IMR-90 (cell line): ENCODE results near the gene TECPR2. TPM values are rescaled to one million over a fixed set of nuclear protein-coding genes. Genes with fewer than 3 reads are reported as not detected.

Experiments used
- ATAC-seq: fragments of 200-7000 bp; cut with Tn5 transposase; 2 replicates; pipeline ENCODE4 v1.9.1; 2020; ENCODE audit warnings: low read depth, mild to moderate bottlenecking, moderate library complexity
- BruUV-seq: library from RNA; stranded (reverse); fragments of 400-500 nt; replicated peaks from 2 replicates; lab custom pipeline; 2021; lab: Mats Ljungman, UMichigan
- CTCF ChIA-PET: fragments of 300-600 bp; formaldehyde crosslinking; extraction: SDS; loops from one replicate; lab custom pipeline; 2021; ENCODE audit warnings: antibody characterized with exemption; lab: Yijun Ruan, JAX
- POLR2A ChIA-PET: fragments of 300-600 bp; sonication (Branson Sonifier 250); formaldehyde crosslinking; loops from one replicate; lab custom pipeline; 2022; ENCODE audit warnings: antibody characterized with exemption; ENCODE audit not compliant: unreplicated experiment; lab: Charles Lee
- DNase-seq: peaks from one replicate; pipeline ENCODE4 v3.0.0; 2013
- H2AFZ ChIP-seq: replicated peaks from 2 replicates; pipeline ENCODE3; 2013; ENCODE audit warnings: low read length, mild to moderate bottlenecking; ENCODE audit not compliant: poor library complexity
- H2AK5ac ChIP-seq: 2 replicates; pipeline ENCODE4 v1.6.1; 2013; ENCODE audit warnings: low read depth, low read length, inconsistent platforms
- H2AK9ac ChIP-seq: replicated peaks from 2 replicates; pipeline ENCODE3; 2013; ENCODE audit warnings: mild to moderate bottlenecking, low read depth, low read length, moderate library complexity; ENCODE audit not compliant: poor library complexity
- H2BK120ac ChIP-seq: 2 replicates; pipeline ENCODE4 v1.6.1; 2013; ENCODE audit warnings: low read depth, low read length, inconsistent platforms
- H2BK15ac ChIP-seq: 3 replicates; pipeline ENCODE4 v1.6.1; 2013; ENCODE audit warnings: low read depth, low read length, inconsistent platforms
- H2BK20ac ChIP-seq: 2 replicates; pipeline ENCODE4 v1.6.1; 2013; ENCODE audit warnings: low read depth, mild to moderate bottlenecking, inconsistent platforms, low read length, moderate library complexity
- H2BK5ac ChIP-seq: 2 replicates; pipeline ENCODE4 v1.6.1; 2013; ENCODE audit warnings: mild to moderate bottlenecking, low read depth, low read length, inconsistent platforms; ENCODE audit not compliant: poor library complexity, severe bottlenecking
- H3K14ac ChIP-seq: replicated peaks from 2 replicates; pipeline ENCODE4 v1.6.1; 2013; ENCODE audit warnings: low read depth, low read length, inconsistent platforms
- H3K18ac ChIP-seq: 2 replicates; pipeline ENCODE4 v1.6.1; 2013; ENCODE audit warnings: low read depth, low read length, control low read depth
- H3K23ac ChIP-seq: 2 replicates; pipeline ENCODE4 v1.6.1; 2013; ENCODE audit warnings: low read depth, low read length, inconsistent platforms
- H3K27ac ChIP-seq: 2 replicates; pipeline ENCODE4 v1.5.1; 2013; ENCODE audit warnings: mild to moderate bottlenecking, control low read depth, low read length; ENCODE audit not compliant: insufficient read depth
- H3K27me3 ChIP-seq: 2 replicates; pipeline ENCODE4 v1.6.1; 2013; ENCODE audit warnings: low read length; ENCODE audit not compliant: control insufficient read depth, insufficient read depth
- H3K36me3 ChIP-seq: 2 replicates; pipeline ENCODE4 v1.6.1; 2013; ENCODE audit warnings: low read length, mixed read lengths; ENCODE audit not compliant: control insufficient read depth, insufficient read depth
- H3K4ac ChIP-seq: 2 replicates; pipeline ENCODE4 v1.6.1; 2013; ENCODE audit warnings: low read depth, low read length, inconsistent platforms
- H3K4me1 ChIP-seq: 2 replicates; pipeline ENCODE4 v1.6.1; 2013; ENCODE audit warnings: low read length, mixed read lengths; ENCODE audit not compliant: control insufficient read depth, insufficient read depth
- H3K4me2 ChIP-seq: 2 replicates; pipeline ENCODE4 v1.6.1; 2013; ENCODE audit warnings: low read depth, mild to moderate bottlenecking, control low read depth, low read length, moderate library complexity
- H3K4me3 ChIP-seq: 2 replicates; pipeline ENCODE4 v1.5.1; 2013; ENCODE audit warnings: low read depth, mild to moderate bottlenecking, control low read depth, low read length, moderate library complexity; ENCODE audit not compliant: insufficient read depth
- H3K56ac ChIP-seq: 2 replicates; pipeline ENCODE4 v1.6.1; 2013; ENCODE audit warnings: low read length, inconsistent platforms; ENCODE audit not compliant: insufficient read depth; ENCODE audit errors: extremely low read depth
- H3K79me1 ChIP-seq, 2 experiments: 2 replicates each; pipeline ENCODE4 v1.6.1; 2013; ENCODE audit warnings: low read length in 2 of 2, inconsistent platforms in 1 of 2, low read depth in 1 of 2
- H3K9ac ChIP-seq: 2 replicates; pipeline ENCODE4 v1.6.1; 2013; ENCODE audit warnings: low read depth, low read length, control low read depth
- H3K9me1 ChIP-seq: 2 replicates; pipeline ENCODE4 v1.6.1; 2013; ENCODE audit warnings: low read length, inconsistent platforms; ENCODE audit not compliant: insufficient read depth
- H3K9me3 ChIP-seq: 2 replicates; pipeline ENCODE4 v1.6.1; 2013; ENCODE audit warnings: low read length; ENCODE audit not compliant: control insufficient read depth, insufficient read depth
- H4K20me1 ChIP-seq: 2 replicates; pipeline ENCODE4 v1.6.1; 2013; ENCODE audit warnings: low read length, inconsistent platforms; ENCODE audit not compliant: insufficient read depth
- H4K5ac ChIP-seq: 2 replicates; pipeline ENCODE4 v1.6.1; 2013; ENCODE audit warnings: mild to moderate bottlenecking, low read depth, low read length, control low read depth
- H4K8ac ChIP-seq, 2 experiments: 2 replicates each; pipeline ENCODE4 v1.6.1; 2013; ENCODE audit warnings: low read depth in 2 of 2, low read length in 2 of 2, control low read depth in 1 of 2, inconsistent platforms in 1 of 2
- H4K91ac ChIP-seq: 2 replicates; pipeline ENCODE4 v1.6.1; 2013; ENCODE audit warnings: low read depth, low read length, inconsistent platforms; ENCODE audit not compliant: insufficient read depth
- FOS ChIP-seq: fragments of 150-350 bp; IDR thresholded peaks from 2 replicates; pipeline ENCODE4 v1.6.1; 2016; ENCODE audit warnings: low read depth, low read length
- MAFK ChIP-seq: IDR thresholded peaks from 2 replicates; pipeline ENCODE4 v1.6.1; 2012; ENCODE audit warnings: low read depth, low read length, improper control_type of control experiment
- POLR2A ChIP-seq: IDR thresholded peaks from 2 replicates; pipeline ENCODE4 v1.6.1; 2012; ENCODE audit warnings: mild to moderate bottlenecking, low read depth, low read length
- WGBS, 2 experiments: methylation state at CpG; one replicate each; pipeline versions ENCODE4 v1.1.5 to v1.1.7; 2013; ENCODE audit warnings: missing lambda C conversion rate in 2 of 2; ENCODE audit not compliant: insufficient read length in 1 of 2; ENCODE audit errors: extremely low coverage in 2 of 2; 5-methylcytosine and 5-hydroxymethylcytosine counted together
- dilution Hi-C: fragments of 300-500 bp; cut with HindIII; formaldehyde crosslinking; loops from one replicate; pipeline ENCODE4 v1.14.3; 2018; ENCODE audit warnings: low sequenced_read_pairs; ENCODE audit not compliant: unreplicated experiment
- in situ Hi-C: fragments of 300-500 bp; cut with MboI; formaldehyde crosslinking; loops from 3 replicates; pipeline ENCODE4 v1.14.3; 2019; ENCODE audit warnings: low sequenced_read_pairs, inconsistent platforms, mixed read lengths
- intact Hi-C: fragments of 100-400 bp; cut with micrococcal nuclease; formaldehyde crosslinking; loops from 2 replicates; pipeline ENCODE4 v1.10.0; 2022
- polyA plus RNA-seq, 3 experiments: library from polyadenylated mRNA; depleted of rRNA; stranded (reverse); fragments of >200 nt; gene quantifications; 2 replicates each; pipeline ENCODE4 v1.2.3, GENCODE V29; 2012; ENCODE audit warnings: low replicate concordance in 1 of 3
- total RNA-seq: library from RNA; depleted of rRNA; stranded (reverse); fragments of >200 nt; gene quantifications from 2 replicates; pipeline ENCODE4 v1.2.3, GENCODE V29; 2012

TECPR2 gene
- total and polyA plus RNA-seq, 2 of the 4 experiments (the other 2 are of a cell fraction): 9.5 to 11.7 TPM

GRCh38 chr14:102490456-102490855, 127.7 kb downstream of the TECPR2 start:
- intact Hi-C loops: no loop called here
- DNase-seq (no peak), ATAC-seq (no peak)
- H3K9me3 ChIP-seq: no peaks in the 10 kb centered on the region
- no peaks in the 10 kb centered on the region for H3K4me1 ChIP-seq
- ChIA-PET CTCF (no interaction called here), POLR2A (no interaction called here)
- no peak overlapping the region for H3K18ac ChIP-seq
- no peak overlapping the region for H4K5ac ChIP-seq
- dilution Hi-C loops: no loop called here
- H3K4me2 ChIP-seq: no peak overlapping the region
- no peak overlapping the region for H2BK15ac ChIP-seq
- H3K56ac ChIP-seq: no peak overlapping the region
- peaks cover 3% of the 10 kb centered on the region for H4K20me1 ChIP-seq
- TF ChIP-seq POLR2A: no peak
- no peak for TF ChIP-seq FOS
- no peak for TF ChIP-seq MAFK
- no peaks in the 10 kb centered on the region for H3K79me1 ChIP-seq
- no peak overlapping the region for H2AK5ac ChIP-seq
- H3K9me1 ChIP-seq: no peaks in the 10 kb centered on the region
- no peak overlapping the region for H4K91ac ChIP-seq
- H3K36me3 ChIP-seq: peaks cover 1% of the 10 kb centered on the region; the same call in 1 of the 2 replicates
- H2BK20ac ChIP-seq: no peak overlapping the region
- H2AFZ ChIP-seq: no peak overlapping the region
- no peak overlapping the region for H3K4ac ChIP-seq
- in situ Hi-C loops: no loop called here
- H2BK5ac ChIP-seq: no peak overlapping the region
- H3K4me3 ChIP-seq: no peak overlapping the region
- peak overlapping the region; percentile 65 for H2AK9ac ChIP-seq
- H3K14ac ChIP-seq: no peak overlapping the region
- no peaks in the 10 kb centered on the region for H3K27me3 ChIP-seq
- H3K9ac ChIP-seq: no peak overlapping the region
- H3K27ac ChIP-seq: no peak overlapping the region
- H2BK120ac ChIP-seq: no peak overlapping the region
- no peak overlapping the region for H3K23ac ChIP-seq
- no peak overlapping the region for H4K8ac ChIP-seq
- BruUV-seq: no TSS peak
- WGBS, 2 experiments: 71% methylated on average over 15 of the region's 18 CpGs; no CpG with 5 or more reads in 1 of the 2 experiments
